Stimulated activated CD8-positive, alpha-beta memory T cell treated with anti-CD3 and anti-CD28 coated beads, Interleukin-4, amount 100 ng/mL, for 4 hours (primary cell): ENCODE measurements around the gene LLGL1.
A peak's percentile ranks its signal among the peaks of the same experiment; 100 is the strongest.

ENCODE experiments used
- DNase-seq, 2 donors: peaks; one replicate each; pipeline ENCODE4 v3.0.0-alpha.2; 2020; ENCODE audit warnings: low read depth in 2 of 2, low spot score in 1 of 2

Gene LLGL1

DNA sequence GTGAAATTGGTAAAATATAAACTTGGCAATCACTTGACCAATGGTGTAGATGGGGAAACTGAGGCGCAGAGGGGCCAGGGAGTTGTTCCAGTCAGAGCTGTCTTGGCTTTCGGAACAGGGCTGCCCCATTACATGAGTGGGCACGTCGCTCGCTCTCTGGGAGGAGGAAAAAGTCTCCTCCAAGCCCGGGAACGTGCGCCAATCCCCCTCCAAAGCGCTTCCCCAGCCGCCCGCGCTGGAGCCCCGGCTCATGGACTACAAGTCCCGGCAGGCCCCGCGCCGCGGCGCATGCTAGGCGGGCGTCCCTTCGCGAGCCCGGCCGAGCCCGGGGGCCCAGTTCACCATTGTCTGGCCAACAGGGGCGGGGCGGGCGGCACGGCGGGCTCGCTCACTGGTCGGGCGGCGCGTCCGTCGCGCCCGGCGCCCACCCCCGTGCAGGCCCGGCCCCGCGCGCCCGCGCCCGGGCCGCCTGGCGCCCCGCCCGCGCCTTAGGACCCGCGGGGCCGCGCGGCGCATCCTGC lies at the start of gene LLGL1:
LLGL1 (plus strand) TSS at position 515 of the 521 bp plus-strand sequence. CDS start 48 bp downstream, outside the sequence.
- peak; percentile 89 for DNase-seq

GRCh38 chr17:18176176-18176575 lies 49.3 kb upstream of the LLGL1 start:
- no peak for DNase-seq

GRCh38 chr17:18177133-18177532 lies 48.3 kb upstream of the LLGL1 start:
- no peak for DNase-seq

GRCh38 chr17:18177722-18178121 lies 47.7 kb upstream of the LLGL1 start:
- no peak for DNase-seq

- DNase-seq, result no peak
These were observed 46.2 kb upstream of the LLGL1 start for GRCh38 chr17:18179196-18179595.

GRCh38 chr17:18179804-18180203 lies 45.6 kb upstream of the LLGL1 start:
- DNase-seq, result no peak

DNA sequence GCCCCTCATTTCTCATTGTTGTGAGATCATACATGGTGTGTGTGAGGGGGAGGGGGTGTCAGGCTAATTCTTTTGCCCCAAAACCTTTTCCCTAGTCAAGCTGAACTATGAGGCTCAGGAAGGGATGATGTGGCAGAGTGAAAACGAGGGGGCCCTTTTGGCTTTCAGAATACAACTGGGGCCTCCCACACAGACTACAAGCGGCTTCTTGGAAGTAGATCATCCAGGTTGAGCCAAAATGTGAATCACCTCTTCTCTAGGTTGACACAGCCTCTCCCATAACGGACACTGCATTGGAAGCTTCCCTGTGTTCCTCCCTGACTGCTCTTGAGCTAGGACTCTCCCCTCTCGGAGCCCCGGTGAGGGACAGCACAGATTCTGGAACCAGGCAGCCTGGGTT lies 44.1 kb upstream of the LLGL1 start:
- no peak for DNase-seq

DNA sequence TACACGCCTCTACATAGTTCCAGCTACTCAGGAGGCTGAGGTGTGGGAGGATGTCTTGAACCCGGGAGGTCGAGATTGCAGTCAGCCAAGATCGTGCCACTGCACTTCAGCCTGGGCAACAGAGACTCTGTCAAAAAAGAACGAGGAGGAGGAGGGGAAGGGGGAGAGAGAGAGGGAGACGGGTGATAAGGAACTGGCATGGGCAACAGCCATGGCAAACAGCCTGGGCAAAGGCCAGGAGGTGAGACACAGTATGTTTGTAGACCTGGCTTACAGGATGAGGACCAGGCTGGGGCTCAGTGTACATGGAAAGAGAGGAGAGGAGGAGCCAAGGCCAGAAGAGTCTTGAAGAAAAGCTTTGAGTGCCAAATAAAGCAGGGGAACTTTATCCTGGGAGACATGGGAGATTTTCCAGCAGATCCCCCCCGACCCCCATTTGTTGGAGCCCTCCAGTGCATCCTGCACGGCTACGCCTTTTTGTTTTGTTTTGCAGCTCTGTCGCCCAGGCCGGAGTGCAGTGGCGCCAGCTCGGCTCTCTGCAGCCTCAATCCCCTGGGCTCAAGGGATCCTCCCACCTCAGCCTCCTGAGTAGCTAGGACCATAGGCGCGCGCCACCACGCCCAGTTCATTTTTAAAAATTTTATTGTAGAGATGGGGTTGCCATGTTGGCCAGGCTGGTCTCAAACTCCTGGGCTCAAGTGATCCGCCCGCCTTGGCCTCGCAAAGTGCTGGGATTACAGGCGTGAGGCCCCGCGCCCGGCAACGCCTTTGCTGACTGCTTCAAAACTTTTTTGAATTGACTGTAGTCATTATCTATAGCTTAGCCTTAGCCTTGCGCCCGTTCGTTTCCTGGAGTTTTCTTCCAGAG lies 43.1 kb upstream of the LLGL1 start:
- no peak for DNase-seq

DNA sequence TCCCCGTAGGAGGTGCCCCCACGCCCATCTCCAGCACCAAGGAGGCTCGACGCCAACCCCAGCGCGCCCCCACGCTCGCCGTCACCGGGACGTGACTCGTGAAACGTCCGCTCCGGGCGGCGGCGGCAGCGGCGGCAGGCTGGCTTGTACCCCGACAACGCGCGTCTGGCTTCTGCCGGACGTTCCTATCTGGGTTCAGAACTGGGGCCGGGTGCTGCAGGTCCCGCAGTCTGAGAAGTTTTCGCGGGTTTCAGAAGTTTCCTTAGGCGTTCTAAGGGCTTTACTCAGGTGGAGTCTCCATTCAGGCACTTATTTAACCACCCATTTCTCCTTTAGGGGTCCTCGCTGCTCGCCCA lies 42.5 kb upstream of the LLGL1 start:
- DNase-seq, result peak; percentile 65 to 70

GRCh38 chr17:18183334-18184142 lies 41.9 kb upstream of the LLGL1 start, which contains the start of gene ALKBH5:
Gene ALKBH5, plus strand, starts transcription at chr17:18183828. Its CDS starts 416 bp downstream, at chr17:18184244.
- DNase-seq, result peak; percentile 92

DNA sequence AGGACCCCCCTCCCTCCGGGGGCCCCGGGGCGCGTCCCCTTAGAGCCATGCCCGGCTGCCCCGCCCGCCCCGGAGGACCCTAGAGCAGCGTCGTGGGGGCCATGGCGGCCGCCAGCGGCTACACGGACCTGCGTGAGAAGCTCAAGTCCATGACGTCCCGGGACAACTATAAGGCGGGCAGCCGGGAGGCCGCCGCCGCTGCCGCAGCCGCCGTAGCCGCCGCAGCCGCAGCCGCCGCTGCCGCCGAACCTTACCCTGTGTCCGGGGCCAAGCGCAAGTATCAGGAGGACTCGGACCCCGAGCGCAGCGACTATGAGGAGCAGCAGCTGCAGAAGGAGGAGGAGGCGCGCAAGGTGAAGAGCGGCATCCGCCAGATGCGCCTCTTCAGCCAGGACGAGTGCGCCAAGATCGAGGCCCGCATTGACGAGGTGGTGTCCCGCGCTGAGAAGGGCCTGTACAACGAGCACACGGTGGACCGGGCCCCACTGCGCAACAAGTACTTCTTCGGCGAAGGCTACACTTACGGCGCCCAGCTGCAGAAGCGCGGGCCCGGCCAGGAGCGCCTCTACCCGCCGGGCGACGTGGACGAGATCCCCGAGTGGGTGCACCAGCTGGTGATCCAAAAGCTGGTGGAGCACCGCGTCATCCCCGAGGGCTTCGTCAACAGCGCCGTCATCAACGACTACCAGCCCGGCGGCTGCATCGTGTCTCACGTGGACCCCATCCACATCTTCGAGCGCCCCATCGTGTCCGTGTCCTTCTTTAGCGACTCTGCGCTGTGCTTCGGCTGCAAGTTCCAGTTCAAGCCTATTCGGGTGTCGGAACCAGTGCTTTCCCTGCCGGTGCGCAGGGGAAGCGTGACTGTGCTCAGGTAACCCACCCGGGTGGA lies 41.0 kb upstream of the LLGL1 start:
- peak; percentile 31 to 57 for DNase-seq

DNA sequence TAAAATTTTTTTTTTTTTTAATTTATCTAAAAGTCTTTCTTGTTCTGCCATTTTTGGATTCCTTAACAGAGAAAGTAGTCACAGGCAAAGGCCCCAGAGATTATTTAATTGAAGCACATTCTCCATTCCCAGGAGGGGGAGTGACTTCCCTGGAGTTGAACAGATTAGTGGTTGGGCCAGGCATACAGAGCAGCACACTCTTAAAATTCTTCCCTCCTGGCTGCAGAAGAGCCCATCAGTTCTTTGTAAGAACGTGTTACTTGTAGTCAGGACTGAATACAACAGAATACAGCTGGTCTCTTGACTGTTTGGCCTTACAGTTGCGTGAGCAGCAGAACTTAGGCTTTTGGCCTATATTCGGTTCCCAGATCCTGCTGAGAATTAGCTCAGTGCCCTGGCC lies 40.0 kb upstream of the LLGL1 start:
- DNase-seq, result no peak

GRCh38 chr17:18185832-18186626 lies 39.4 kb upstream of the LLGL1 start:
- no peak for DNase-seq

GRCh38 chr17:18186627-18186982 lies 38.8 kb upstream of the LLGL1 start:
- no peak for DNase-seq

GRCh38 chr17:18187226-18187625 lies 38.2 kb upstream of the LLGL1 start:
- no peak for DNase-seq

DNA sequence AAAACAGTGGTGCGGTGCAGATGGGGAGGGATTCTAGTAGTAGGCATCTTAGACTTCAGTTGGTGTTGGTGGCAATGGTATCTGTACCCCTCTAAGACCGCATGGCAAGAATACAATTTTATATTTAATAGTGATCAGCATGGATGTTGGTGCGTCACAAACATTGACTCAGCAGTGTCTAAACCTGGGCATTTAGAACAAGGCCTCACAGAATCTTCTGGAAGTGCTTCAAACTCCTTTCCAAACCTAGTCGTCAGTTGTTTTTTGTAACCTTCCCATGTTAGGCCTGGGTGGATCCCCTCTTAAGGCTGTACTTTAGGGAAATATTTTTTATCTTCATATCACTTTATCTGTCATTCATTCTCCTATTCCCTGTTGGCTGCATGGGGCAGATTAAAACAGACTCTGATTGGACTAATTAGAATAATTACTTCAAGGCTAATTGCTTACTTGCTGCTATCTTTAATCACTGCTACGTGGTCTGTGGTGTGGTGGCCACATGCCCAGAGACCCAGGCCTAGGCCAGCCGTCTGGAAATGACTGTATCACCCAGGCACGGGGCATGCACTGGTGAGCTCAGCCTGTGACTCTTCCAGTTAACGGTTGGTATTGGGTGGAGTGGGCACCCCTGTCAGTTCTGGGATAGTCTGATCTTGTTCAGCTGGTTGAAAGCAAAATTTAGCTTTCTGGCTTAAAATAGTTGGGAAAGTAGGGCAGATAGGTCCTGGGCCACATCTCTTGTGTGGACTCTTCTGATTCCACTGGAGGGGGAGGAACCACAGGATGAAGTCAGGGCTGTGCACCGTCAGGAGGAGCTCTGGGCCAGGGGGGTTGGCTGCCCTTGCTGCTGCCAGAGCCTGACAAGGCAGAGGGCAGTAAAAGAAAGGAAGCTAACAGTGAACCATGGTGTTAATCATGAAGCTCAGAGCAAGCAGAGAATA lies 37.3 kb upstream of the LLGL1 start:
- DNase-seq, result no peak

DNA sequence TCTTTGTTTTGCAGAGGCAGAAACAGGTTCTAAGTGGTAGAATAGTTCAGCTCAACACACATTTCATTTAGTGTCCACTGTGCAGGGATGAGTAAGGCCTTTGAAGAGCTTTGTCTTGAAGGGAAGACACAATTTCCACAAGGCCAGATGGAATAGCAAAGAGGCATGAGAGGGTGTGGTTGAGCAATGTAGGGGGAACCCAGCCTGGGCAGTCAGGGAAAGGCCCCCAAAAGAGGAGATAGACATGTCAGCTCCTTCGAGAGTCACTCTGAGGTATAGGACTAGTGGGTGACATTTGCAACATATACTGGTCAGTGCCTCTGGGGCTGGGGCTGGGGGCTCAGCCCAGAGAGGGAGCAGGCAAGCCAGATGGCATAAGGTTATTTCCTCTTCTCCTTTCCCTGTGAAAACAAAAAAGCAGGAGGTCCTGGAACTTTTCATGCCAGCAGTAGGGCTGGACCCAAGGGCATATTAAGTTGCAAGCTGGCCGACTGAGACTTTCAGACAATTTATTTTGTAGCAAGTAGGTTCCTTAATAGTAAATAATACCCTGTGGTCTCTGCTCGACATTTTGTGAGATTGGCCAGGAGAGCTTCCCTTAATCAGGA lies 34.7 kb upstream of the LLGL1 start:
- no peak for DNase-seq

- DNase-seq, result no peak
These were observed 34.2 kb upstream of the LLGL1 start for GRCh38 chr17:18191236-18191667.

DNA sequence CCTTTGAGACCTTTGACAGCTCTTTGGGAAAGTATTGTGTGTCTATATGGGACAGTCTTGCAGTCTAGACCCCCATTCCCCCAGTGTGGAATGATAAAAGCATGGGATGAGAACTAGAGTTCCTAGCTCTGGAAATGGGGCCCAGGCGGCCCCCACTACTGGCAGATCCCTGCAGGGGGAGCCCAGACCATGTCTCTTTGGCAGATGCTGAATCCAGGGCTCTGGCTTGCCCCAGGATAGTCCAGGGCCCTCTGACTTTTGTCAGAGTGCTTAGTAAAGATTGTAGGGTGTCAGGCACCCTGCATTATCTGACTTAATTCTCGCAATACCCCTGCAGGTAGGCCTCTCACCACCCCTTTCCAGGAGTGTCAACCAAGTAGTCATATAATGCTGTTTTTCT lies 33.5 kb upstream of the LLGL1 start:
- no peak for DNase-seq
